Panc1 (cell line): ENCODE measurements around the gene PLBD2. TPM values are rescaled to one million over a fixed set of nuclear protein-coding genes. Genes with fewer than 3 reads are reported as not detected.

Experiments used
- ATAC-seq: fragments of 200-7000 bp; cut with Tn5 transposase; 2 replicates; pipeline ENCODE4 v1.9.1; 2020; ENCODE audit warnings: mild to moderate bottlenecking, moderate library complexity
- BruUV-seq: library from RNA; stranded (reverse); fragments of 400-500 nt; replicated peaks from 2 replicates; lab custom pipeline; 2021; lab: Mats Ljungman, UMichigan
- CTCF ChIA-PET: fragments of 300-600 bp; sonication (Branson Sonifier 250); formaldehyde crosslinking; loops from one replicate; lab custom pipeline; 2022; ENCODE audit warnings: antibody characterized with exemption; lab: Charles Lee
- POLR2A ChIA-PET: fragments of 300-600 bp; sonication (Branson Sonifier 250); formaldehyde crosslinking; loops from one replicate; lab custom pipeline; 2022; ENCODE audit warnings: antibody characterized with exemption; lab: Charles Lee
- DNase-seq: peaks from one replicate; pipeline ENCODE4 v3.0.0-alpha.2; 2010; ENCODE audit warnings: low read depth, low spot score
- H3K27ac ChIP-seq: 2 replicates; pipeline ENCODE4 v1.5.1; 2011; ENCODE audit warnings: mild to moderate bottlenecking, low read length, inconsistent platforms
- H3K27me3 ChIP-seq: fragments of 200-500 bp; sonication (Bioruptor generic); 2 replicates; pipeline ENCODE4 v1.6.0; 2014; ENCODE audit warnings: low read length, inconsistent platforms; ENCODE audit not compliant: control insufficient read depth, insufficient read depth
- H3K36me3 ChIP-seq: fragments of 200-500 bp; sonication (Bioruptor generic); 2 replicates; pipeline ENCODE4 v1.5.1; 2014; ENCODE audit warnings: inconsistent platforms, mild to moderate bottlenecking, low read length, moderate library complexity; ENCODE audit not compliant: control insufficient read depth, insufficient read depth
- H3K4me1 ChIP-seq: 2 replicates; pipeline ENCODE4 v1.5.1; 2011; ENCODE audit warnings: inconsistent platforms, mild to moderate bottlenecking, low read length, moderate library complexity; ENCODE audit not compliant: control insufficient read depth, insufficient read depth
- H3K4me3 ChIP-seq, 2 experiments: 2 replicates each; pipeline ENCODE4 v1.5.1; 2011 to 2012; ENCODE audit warnings: low read depth in 2 of 2, low read length in 2 of 2, mild to moderate bottlenecking in 2 of 2, inconsistent platforms in 1 of 2, moderate library complexity in 1 of 2
- H3K9me3 ChIP-seq: fragments of 200-500 bp; sonication (Bioruptor generic); 2 replicates; pipeline ENCODE4 v1.5.1; 2014; ENCODE audit warnings: low read depth, mild to moderate bottlenecking, inconsistent platforms, low read length, moderate library complexity; ENCODE audit not compliant: control insufficient read depth, insufficient read depth
- CTCF ChIP-seq: fragments of 450-650 bp; IDR thresholded peaks from 2 replicates; pipeline ENCODE4 v1.5.1; 2017; ENCODE audit warnings: mild to moderate bottlenecking
- POLR2AphosphoS5 ChIP-seq: IDR thresholded peaks from 2 replicates; pipeline ENCODE4 v1.6.1; 2012; ENCODE audit warnings: mild to moderate bottlenecking, low read depth, low read length, moderate library complexity
- REST ChIP-seq, 2 experiments: IDR thresholded peaks; 2 replicates each; pipeline ENCODE4 v1.6.1; 2011 to 2012; ENCODE audit warnings: low read depth in 2 of 2, control low read depth in 1 of 2, low read length in 1 of 2, mild to moderate bottlenecking in 1 of 2, moderate library complexity in 1 of 2; ENCODE audit not compliant: insufficient read depth in 1 of 2
- SIN3A ChIP-seq: IDR thresholded peaks from 2 replicates; pipeline ENCODE4 v1.6.1; 2012; ENCODE audit warnings: low read depth, mild to moderate bottlenecking, low read length, moderate library complexity, borderline replicate concordance; ENCODE audit not compliant: insufficient read depth
- TCF7L2 ChIP-seq: IDR thresholded peaks from 2 replicates; pipeline ENCODE4 v1.6.1; 2011; ENCODE audit warnings: mild to moderate bottlenecking, low read depth, low read length, inconsistent platforms
- in situ Hi-C: cut with HindIII; loops from 2 replicates; pipeline ENCODE4 v1.10.0; 2016; ENCODE audit warnings: low sequenced_read_pairs, low pct_unique_long_range_greater_than_20kb
- intact Hi-C: fragments of 100-400 bp; cut with micrococcal nuclease; formaldehyde crosslinking; loops from one replicate; pipeline ENCODE4 v1.10.0; 2022; ENCODE audit not compliant: unreplicated experiment
- total RNA-seq: library from RNA; stranded (reverse); gene quantifications from one replicate; pipeline ENCODE4 v1.2.1, GENCODE V29; 2021; ENCODE audit not compliant: unreplicated experiment

The PLBD2 gene
- total RNA-seq, 1 experiment from 2014 or later = 69.7 TPM

GRCh38 chr12:113314121-113314529, 44.3 kb upstream of the PLBD2 start:
- ChIA-PET POLR2A (no interaction called here), CTCF (no interaction called here)
- intact Hi-C loops = no loop called here
- no peak for ATAC-seq
- BruUV-seq = no TSS peak
- H3K27ac ChIP-seq = no peak overlapping the region
- no peaks in the 10 kb centered on the region for H3K4me1 ChIP-seq
- H3K27me3 ChIP-seq = no peaks in the 10 kb centered on the region
- H3K36me3 ChIP-seq = no peaks in the 10 kb centered on the region
- TF ChIP-seq POLR2AphosphoS5 = no peak
- TF ChIP-seq SIN3A = no peak
- TF ChIP-seq REST (IDR thresholded peaks at IDR 0.05; ENCODE audit: insufficient read depth in 1 of 2, low read depth in 2 of 2, low read length in 1 of 2) = no peak
- TF ChIP-seq TCF7L2 = no peak
- TF ChIP-seq CTCF = no peak
- DNase-seq = no peak
- in situ Hi-C loops = no loop called here
- no peak overlapping the region for H3K4me3 ChIP-seq
- no peaks in the 10 kb centered on the region for H3K9me3 ChIP-seq

GRCh38 chr12:113315358-113315757, 43.0 kb upstream of the PLBD2 start:
- no TSS peak for BruUV-seq
- POLR2A ChIA-PET = no interaction called here
- Histone ChIP-seq H3K36me3 (no peaks in the 10 kb centered on the region), H3K27me3 (no peaks in the 10 kb centered on the region), H3K4me3 (no peak overlapping the region), H3K9me3 (no peaks in the 10 kb centered on the region), H3K27ac (no peak overlapping the region), H3K4me1 (no peaks in the 10 kb centered on the region)
- DNase-seq = no peak
- TF ChIP-seq TCF7L2 (no peak), CTCF (no peak), REST (IDR thresholded peaks at IDR 0.05; ENCODE audit: insufficient read depth in 1 of 2, low read depth in 2 of 2, low read length in 1 of 2) (no peak), SIN3A (no peak), POLR2AphosphoS5 (no peak)
- CTCF ChIA-PET = no interaction called here
- no peak for ATAC-seq
- intact Hi-C loops (no loop called here), in situ Hi-C loops (no loop called here)
